Caco-2 (cell line): ENCODE measurements around the gene CFAP61. TPM values are rescaled to one million over a fixed set of nuclear protein-coding genes. Genes with fewer than 3 reads are reported as not detected.
A peak's percentile ranks its signal among the peaks of the same experiment; 100 is the strongest.

Source experiments
- BruUV-seq: library from RNA; stranded (reverse); fragments of 400-500 nt; replicated peaks from 2 replicates; lab custom pipeline; 2021; lab: Mats Ljungman, UMichigan
- CTCF ChIA-PET: fragments of 300-600 bp; sonication (Branson Sonifier 250); formaldehyde crosslinking; loops from one replicate; lab custom pipeline; 2022; ENCODE audit warnings: antibody characterized with exemption; lab: Charles Lee
- POLR2A ChIA-PET: fragments of 300-600 bp; sonication (Branson Sonifier 250); formaldehyde crosslinking; loops from one replicate; lab custom pipeline; 2022; ENCODE audit warnings: antibody characterized with exemption; lab: Charles Lee
- DNase-seq, 2 experiments: peaks; one replicate each; pipeline versions ENCODE4 v3.0.0 to v3.0.0-alpha.2; 2020 to 2022
- H3K27me3 ChIP-seq: replicated peaks from 2 replicates; pipeline ENCODE4 v1.6.0; 2011; ENCODE audit warnings: low read length; ENCODE audit not compliant: control insufficient read depth, insufficient read depth
- H3K36me3 ChIP-seq: 2 replicates; pipeline ENCODE4 v1.5.1; 2011; ENCODE audit warnings: low read length; ENCODE audit not compliant: control insufficient read depth, insufficient read depth
- H3K4me1 ChIP-seq: fragments of 250-450 bp; sonication (Bioruptor Pico); 2 replicates; pipeline ENCODE4 v1.5.1; 2020; ENCODE audit warnings: mild to moderate bottlenecking
- H3K4me3 ChIP-seq: 2 replicates; pipeline ENCODE4 v1.5.1; 2011; ENCODE audit warnings: low read depth, mild to moderate bottlenecking, control low read depth, low read length
- H3K9me3 ChIP-seq: fragments of 250-450 bp; sonication (Bioruptor Pico); 2 replicates; pipeline ENCODE4 v1.5.1; 2020; ENCODE audit warnings: mild to moderate bottlenecking, moderate library complexity
- H3K27ac Mint-ChIP-seq: one replicate; pipeline ENCODE4 v1.8.0; 2022; ENCODE audit warnings: mixed read lengths; ENCODE audit not compliant: unreplicated experiment
- H3K27me3 Mint-ChIP-seq: one replicate; pipeline ENCODE4 v1.8.0; 2022; ENCODE audit warnings: mixed read lengths; ENCODE audit not compliant: insufficient read depth, unreplicated experiment
- H3K36me3 Mint-ChIP-seq: one replicate; pipeline ENCODE4 v1.8.0; 2022; ENCODE audit warnings: mild to moderate bottlenecking, mixed read lengths; ENCODE audit not compliant: insufficient read depth, unreplicated experiment
- H3K4me1 Mint-ChIP-seq: one replicate; pipeline ENCODE4 v1.8.0; 2022; ENCODE audit warnings: low read depth, mixed read lengths; ENCODE audit not compliant: unreplicated experiment
- H3K4me3 Mint-ChIP-seq: one replicate; pipeline ENCODE4 v1.8.0; 2022; ENCODE audit warnings: mild to moderate bottlenecking, moderate library complexity, mixed read lengths; ENCODE audit not compliant: unreplicated experiment
- H3K9me3 Mint-ChIP-seq: one replicate; pipeline ENCODE4 v1.8.0; 2022; ENCODE audit warnings: mixed read lengths; ENCODE audit not compliant: unreplicated experiment
- CTCF ChIP-seq, 2 experiments: fragments of 200-600 bp in 1 of 2; IDR thresholded peaks; 1 replicate in 1 of 2; 2 replicates in 1 of 2; pipeline versions ENCODE4 v1.5.1 to v1.8.0; 2011 to 2022; ENCODE audit warnings: antibody characterized with exemption in 1 of 2, control low read depth in 1 of 2, inconsistent platforms in 1 of 2, low read depth in 1 of 2, low read length in 1 of 2, mild to moderate bottlenecking in 1 of 2, moderate library complexity in 1 of 2; ENCODE audit not compliant: insufficient read depth in 1 of 2, severe bottlenecking in 1 of 2, unreplicated experiment in 1 of 2
- intact Hi-C: fragments of 100-400 bp; cut with micrococcal nuclease; formaldehyde crosslinking; loops from one replicate; pipeline ENCODE4 v1.10.0; 2022; ENCODE audit not compliant: unreplicated experiment
- total RNA-seq: library from RNA; stranded (reverse); gene quantifications from 2 replicates; pipeline ENCODE4 v1.2.3, GENCODE V29; 2022

The CFAP61 gene
- total RNA-seq, 1 experiment from 2014 or later, result not detected

DNA sequence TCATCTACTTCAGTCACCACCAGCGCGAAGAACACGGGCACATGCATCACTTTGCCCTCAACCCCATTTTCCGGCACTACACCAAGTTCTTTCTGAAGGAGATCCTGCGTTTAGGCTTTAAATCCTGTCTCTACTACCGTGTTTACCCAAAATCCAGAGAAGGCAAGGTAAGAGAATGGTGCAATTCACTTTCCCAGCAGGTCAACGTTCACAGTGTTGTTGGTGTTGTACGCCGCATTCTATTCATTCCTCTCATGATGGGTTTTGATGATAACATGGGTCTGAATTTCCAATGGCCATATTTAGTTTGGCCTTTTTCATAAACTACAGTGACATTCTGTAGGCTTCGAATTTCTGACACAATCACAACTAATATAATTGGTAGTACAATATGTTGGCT lies 144.3 kb downstream of the CFAP61 start:
- H3K36me3 Mint-ChIP-seq, result no peaks in the 10 kb centered on the region
- H3K27ac Mint-ChIP-seq, result no peak overlapping the region
- H3K4me3 Mint-ChIP-seq, result no peak overlapping the region
- H3K4me1 Mint-ChIP-seq, result peaks cover 16% of the 10 kb centered on the region
- peak in 1 of 2 experiments; percentile 45 for DNase-seq
- CTCF ChIA-PET, result no interaction called here
- POLR2A ChIA-PET, result no interaction called here
- BruUV-seq, result no TSS peak
- Histone ChIP-seq H3K4me1 (peaks cover 17% of the 10 kb centered on the region), H3K4me3 (no peak overlapping the region), H3K36me3 (no peaks in the 10 kb centered on the region), H3K9me3 (no peaks in the 10 kb centered on the region), H3K27me3 (no peaks in the 10 kb centered on the region)
- TF ChIP-seq CTCF (IDR thresholded peaks at IDR 0.05; ENCODE audit: insufficient read depth in 1 of 2, low read depth in 1 of 2, low read length in 1 of 2, severe bottlenecking in 1 of 2, unreplicated experiment in 1 of 2), result no peak
- intact Hi-C loops, result no loop called here
- H3K27me3 Mint-ChIP-seq, result peaks cover 5% of the 10 kb centered on the region
- H3K9me3 Mint-ChIP-seq, result peaks cover 10% of the 10 kb centered on the region

DNA sequence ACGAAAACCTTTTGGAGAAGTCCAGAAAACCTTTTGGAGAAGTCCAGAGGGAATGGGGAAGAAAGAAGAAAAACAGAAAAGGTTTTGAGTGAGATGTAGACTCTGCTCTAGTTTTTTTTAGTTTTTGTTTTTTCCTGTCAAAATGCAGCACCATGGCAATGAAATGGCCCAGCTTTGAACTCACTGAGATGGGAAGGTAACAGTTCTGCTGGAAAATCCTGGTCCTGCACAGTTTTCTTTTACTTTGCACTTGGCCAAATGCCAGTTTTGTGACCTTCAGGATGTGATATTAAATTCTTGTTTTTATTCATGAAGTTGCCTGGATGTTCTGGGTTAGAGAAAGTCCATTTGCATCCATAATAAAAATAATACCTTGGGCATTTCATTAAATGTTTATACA lies 145.7 kb downstream of the CFAP61 start:
- Histone ChIP-seq H3K27me3 (no peaks in the 10 kb centered on the region), H3K4me1 (peaks cover 17% of the 10 kb centered on the region), H3K4me3 (no peak overlapping the region), H3K36me3 (no peaks in the 10 kb centered on the region), H3K9me3 (no peaks in the 10 kb centered on the region)
- intact Hi-C loops, result no loop called here
- DNase-seq, result no peak
- peaks cover 5% of the 10 kb centered on the region for H3K27me3 Mint-ChIP-seq
- ChIA-PET CTCF (no interaction called here), POLR2A (no interaction called here)
- H3K4me1 Mint-ChIP-seq, result peaks cover 16% of the 10 kb centered on the region
- no peak for TF ChIP-seq CTCF (IDR thresholded peaks at IDR 0.05; ENCODE audit: insufficient read depth in 1 of 2, low read depth in 1 of 2, low read length in 1 of 2, severe bottlenecking in 1 of 2, unreplicated experiment in 1 of 2)
- no peaks in the 10 kb centered on the region for H3K36me3 Mint-ChIP-seq
- no peak overlapping the region for H3K27ac Mint-ChIP-seq
- H3K9me3 Mint-ChIP-seq, result peaks cover 10% of the 10 kb centered on the region
- H3K4me3 Mint-ChIP-seq, result no peak overlapping the region
- no TSS peak for BruUV-seq

DNA sequence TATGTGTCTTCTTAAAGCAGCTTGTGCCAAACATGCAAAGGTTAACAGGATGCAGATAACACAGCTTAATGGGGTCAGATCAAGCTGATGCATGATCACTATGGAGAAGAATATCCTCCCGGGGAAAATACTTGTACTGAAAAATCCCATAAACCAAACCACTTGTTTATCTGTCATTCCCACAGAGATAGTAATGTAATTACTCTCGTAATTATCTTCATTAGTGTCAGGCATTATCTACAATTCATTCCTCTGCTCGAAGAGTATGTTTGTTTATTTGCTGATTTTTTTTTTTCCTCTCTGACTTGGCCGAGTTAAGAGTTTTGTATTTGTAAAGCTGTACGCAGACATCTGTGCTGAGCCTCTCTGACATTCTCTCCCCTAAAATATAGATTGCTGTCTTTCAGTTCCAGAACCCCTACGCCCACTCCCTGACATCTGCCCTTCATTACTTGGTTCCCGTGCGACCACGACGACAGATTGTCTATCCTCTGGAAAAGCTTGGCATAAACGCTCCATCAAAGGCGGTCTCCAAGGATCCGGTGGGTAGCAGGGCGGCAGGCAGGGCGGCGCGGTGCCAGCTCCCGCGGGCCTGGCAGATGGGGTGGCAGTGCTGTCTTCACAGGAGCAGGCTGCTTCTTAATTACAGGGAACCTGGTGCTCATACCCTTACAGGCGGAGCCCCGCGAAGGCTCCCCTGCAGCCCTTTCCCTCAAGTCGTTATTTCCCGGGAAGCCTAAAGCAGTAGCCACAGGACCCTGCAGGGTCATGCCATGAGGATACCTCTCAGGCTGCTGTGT lies 147.2 kb downstream of the CFAP61 start:
- CTCF ChIA-PET, result interaction anchor here (0.6 kb wide), 1 partner anchor 223 kb away, joined by 3 read pairs; no protein-coding TSS in a partner anchor
- H3K9me3 ChIP-seq, result no peaks in the 10 kb centered on the region
- no peak for TF ChIP-seq CTCF (IDR thresholded peaks at IDR 0.05; ENCODE audit: insufficient read depth in 1 of 2, low read depth in 1 of 2, low read length in 1 of 2, severe bottlenecking in 1 of 2, unreplicated experiment in 1 of 2)
- BruUV-seq, result no TSS peak
- Mint-ChIP-seq H3K4me1 (peaks cover 16% of the 10 kb centered on the region), H3K36me3 (no peaks in the 10 kb centered on the region), H3K27me3 (no peaks in the 10 kb centered on the region), H3K27ac (peak overlapping the region; percentile 10), H3K4me3 (no peak overlapping the region), H3K9me3 (no peaks in the 10 kb centered on the region)
- intact Hi-C loops, result no loop called here
- POLR2A ChIA-PET, result no interaction called here
- no peak overlapping the region for H3K4me3 ChIP-seq
- no peak for DNase-seq
- peaks cover 17% of the 10 kb centered on the region for H3K4me1 ChIP-seq
- H3K36me3 ChIP-seq, result no peaks in the 10 kb centered on the region
- H3K27me3 ChIP-seq, result 0 out of 2 replicates have a peak, but pooled peaks cover 1% of the 10 kb centered on the region
